Heart left ventricle (tissue), 13 donors: ENCODE results near the gene CXCL12.

ENCODE experiments used
- POLR2A ChIP-seq, 2 donors: fragments of 450-650 bp; IDR thresholded peaks; one replicate each; pipeline ENCODE4 v1.6.1; 2017; ENCODE audit warnings: antibody characterized with exemption in 2 of 2, mild to moderate bottlenecking in 2 of 2, moderate library complexity in 2 of 2
- TF ChIP-seq, protein P1 (sequence below), 12 donors: fragments of 200-600 bp; sonication (generic) in 4 of 12; IDR thresholded peaks; one replicate each; pipeline versions ENCODE4 v1.5.0 to v1.8.0; 2018 to 2022; ENCODE audit warnings: antibody characterized with exemption in 12 of 12, mild to moderate bottlenecking in 5 of 12
- donor health status: ischemic (EF 13 %, LVEDD 7.1; RV severe dilation, severe dysfunction).
- donor health status: DM: no; HTN: yes; CAD: no.
- donor health status: DM: no; HTN: no; CAD: no.
- donor health status: ischemic (EF 25% LVEDD 6.9; RV normal size, moderate dysfunction).
- donor health status: ischemic (EF 25% LVEDD 5.7; RV mildly dilated, moderate dysfunction).
- donor health status: ischemic (EF 35%, LVEDD 5.7; RV mildly dilated, moderate dysfunction).
- donor health status: nonischemic (EF 11% LVEDD 7.7; RV severe dilation, severe dysfunction).
- donor health status: DM: yes; HTN: yes; CAD: no.
- donor health status: PGD.
- donor health status: ischemic (EF 29% LVEDD 5.4; RV normal size, mild dysfunction).
- donor health status: nonischemic (EF 23%, LVEDD 6.1; RV moderate dilation, normal function).

DNA sequence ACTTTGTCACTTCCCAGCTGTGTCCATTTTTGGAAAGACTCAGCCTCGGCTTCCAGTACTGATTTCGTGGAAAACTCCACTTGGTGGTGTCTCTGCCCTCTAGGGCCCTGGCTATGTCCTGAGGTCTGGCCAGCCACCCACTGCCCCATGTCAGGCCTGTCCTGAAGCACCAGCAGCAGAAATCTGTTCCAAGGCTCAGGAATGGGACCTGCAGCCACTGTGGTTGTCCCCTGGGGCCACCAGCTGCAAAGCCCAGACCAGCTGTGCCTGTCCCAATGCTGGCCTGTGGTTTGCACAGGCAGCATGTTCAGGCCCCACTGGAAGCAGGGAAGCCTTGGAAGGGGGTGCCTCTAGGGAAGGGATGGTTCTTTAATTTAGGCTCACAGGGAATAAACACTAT, 21.2 kb downstream of the CXCL12 start:
- TF ChIP-seq POLR2A (IDR thresholded peaks at IDR 0.05), result no peak
- TF ChIP-seq, protein P1, sequence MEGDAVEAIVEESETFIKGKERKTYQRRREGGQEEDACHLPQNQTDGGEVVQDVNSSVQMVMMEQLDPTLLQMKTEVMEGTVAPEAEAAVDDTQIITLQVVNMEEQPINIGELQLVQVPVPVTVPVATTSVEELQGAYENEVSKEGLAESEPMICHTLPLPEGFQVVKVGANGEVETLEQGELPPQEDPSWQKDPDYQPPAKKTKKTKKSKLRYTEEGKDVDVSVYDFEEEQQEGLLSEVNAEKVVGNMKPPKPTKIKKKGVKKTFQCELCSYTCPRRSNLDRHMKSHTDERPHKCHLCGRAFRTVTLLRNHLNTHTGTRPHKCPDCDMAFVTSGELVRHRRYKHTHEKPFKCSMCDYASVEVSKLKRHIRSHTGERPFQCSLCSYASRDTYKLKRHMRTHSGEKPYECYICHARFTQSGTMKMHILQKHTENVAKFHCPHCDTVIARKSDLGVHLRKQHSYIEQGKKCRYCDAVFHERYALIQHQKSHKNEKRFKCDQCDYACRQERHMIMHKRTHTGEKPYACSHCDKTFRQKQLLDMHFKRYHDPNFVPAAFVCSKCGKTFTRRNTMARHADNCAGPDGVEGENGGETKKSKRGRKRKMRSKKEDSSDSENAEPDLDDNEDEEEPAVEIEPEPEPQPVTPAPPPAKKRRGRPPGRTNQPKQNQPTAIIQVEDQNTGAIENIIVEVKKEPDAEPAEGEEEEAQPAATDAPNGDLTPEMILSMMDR (IDR thresholded peaks at IDR 0.05), result no peak
